ENCODE results near the gene CNOT3. TPM values are rescaled to one million over a fixed set of nuclear protein-coding genes. Genes with fewer than 3 reads are reported as not detected.
"Not testable (repeated sequence)": the region's sequence is repeated elsewhere in the genome, so short reads cannot be mapped to it uniquely, and the experiment has no call there.

Gene CNOT3
- total RNA-seq, 2 donors from 2014 or later = 22.4 to 51.4 TPM

- intact Hi-C loops (cut with DNase I) = loop anchor here (5.0 kb wide), 1 partner anchor 67 kb away; no protein-coding TSS in a partner anchor
- H3K4me3 ChIP-seq = no peak overlapping the region
- DNase-seq = no peak
- no peaks in the 10 kb centered on the region for H3K9me3 ChIP-seq
- H3K4me1 ChIP-seq = peaks cover 34% of the 10 kb centered on the region
- H3K36me3 ChIP-seq (replicated peaks in 1 of 2; ENCODE audit: insufficient read depth in 1 of 2, low read depth in 2 of 2) = no peaks in the 10 kb centered on the region
- H3K27ac ChIP-seq = no peak overlapping the region
- WGBS, 2 donors = 91 to 93% methylated on average over 25 of the region's 25 CpGs
- TF ChIP-seq POLR2A (IDR thresholded peaks at IDR 0.05) = no peak
- TF ChIP-seq, protein P1, sequence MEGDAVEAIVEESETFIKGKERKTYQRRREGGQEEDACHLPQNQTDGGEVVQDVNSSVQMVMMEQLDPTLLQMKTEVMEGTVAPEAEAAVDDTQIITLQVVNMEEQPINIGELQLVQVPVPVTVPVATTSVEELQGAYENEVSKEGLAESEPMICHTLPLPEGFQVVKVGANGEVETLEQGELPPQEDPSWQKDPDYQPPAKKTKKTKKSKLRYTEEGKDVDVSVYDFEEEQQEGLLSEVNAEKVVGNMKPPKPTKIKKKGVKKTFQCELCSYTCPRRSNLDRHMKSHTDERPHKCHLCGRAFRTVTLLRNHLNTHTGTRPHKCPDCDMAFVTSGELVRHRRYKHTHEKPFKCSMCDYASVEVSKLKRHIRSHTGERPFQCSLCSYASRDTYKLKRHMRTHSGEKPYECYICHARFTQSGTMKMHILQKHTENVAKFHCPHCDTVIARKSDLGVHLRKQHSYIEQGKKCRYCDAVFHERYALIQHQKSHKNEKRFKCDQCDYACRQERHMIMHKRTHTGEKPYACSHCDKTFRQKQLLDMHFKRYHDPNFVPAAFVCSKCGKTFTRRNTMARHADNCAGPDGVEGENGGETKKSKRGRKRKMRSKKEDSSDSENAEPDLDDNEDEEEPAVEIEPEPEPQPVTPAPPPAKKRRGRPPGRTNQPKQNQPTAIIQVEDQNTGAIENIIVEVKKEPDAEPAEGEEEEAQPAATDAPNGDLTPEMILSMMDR (IDR thresholded peaks at IDR 0.05) = no peak
- ATAC-seq = no peak
- no peaks in the 10 kb centered on the region for H3K27me3 ChIP-seq
These were observed 27.7 kb downstream of the CNOT3 start for GRCh38 chr19:54165222-54165621.

GRCh38 chr19:54168174-54168917 lies 30.8 kb downstream of the CNOT3 start:
- peak; percentile 90 to 95 (median 93) for DNase-seq
- peak; percentile 67 for ATAC-seq
- Histone ChIP-seq H3K27me3 (no peaks in the 10 kb centered on the region), H3K9me3 (no peaks in the 10 kb centered on the region), H3K27ac (no peak overlapping the region), H3K4me1 (peaks cover 16% of the 10 kb centered on the region), H3K36me3 (replicated peaks in 1 of 2; ENCODE audit: insufficient read depth in 1 of 2, low read depth in 2 of 2) (no peaks in the 10 kb centered on the region), H3K4me3 (no peak overlapping the region)
- TF ChIP-seq, protein P1 (IDR thresholded peaks at IDR 0.05) = peak; percentile 67 to 94 (median 86)
- no peak for TF ChIP-seq POLR2A (IDR thresholded peaks at IDR 0.05)
- WGBS, 2 donors = 26 to 47% methylated on average over 14 to 25 of the region's 25 CpGs
- intact Hi-C loops (cut with DNase I) = loop anchor here (5.0 kb wide), 1 partner anchor 64 kb away; no protein-coding TSS in a partner anchor

DNA sequence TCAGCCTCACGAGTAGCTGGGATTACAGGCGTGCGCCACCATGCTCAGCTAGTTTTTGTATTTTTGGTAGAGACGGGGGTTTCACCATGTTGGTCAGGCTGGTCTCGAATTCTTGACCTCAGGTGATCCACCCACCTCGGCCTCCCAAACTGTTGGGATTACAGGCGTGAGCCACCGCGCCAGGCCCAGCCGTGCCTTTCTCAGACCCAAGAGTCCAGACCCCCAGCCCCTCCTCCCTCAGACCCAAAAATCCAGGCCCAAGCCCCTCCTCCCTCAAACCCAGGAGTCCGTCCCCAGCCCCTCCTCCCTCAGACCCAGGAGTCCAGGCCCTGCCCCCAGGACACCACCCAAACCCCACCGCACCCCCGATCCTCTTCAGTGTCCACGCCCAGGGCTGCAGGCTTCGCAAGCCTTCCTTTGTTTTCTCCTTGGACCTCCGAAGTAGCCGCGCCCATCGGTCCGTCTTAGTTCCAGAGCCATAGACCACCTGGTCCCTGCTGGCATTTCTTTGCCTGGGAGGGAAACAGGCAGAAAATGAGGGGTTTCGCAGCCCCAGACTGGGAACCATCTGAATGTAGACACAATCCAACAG lies 31.7 kb downstream of the CNOT3 start:
- TF ChIP-seq, protein P1 (IDR thresholded peaks at IDR 0.05) = no peak
- TF ChIP-seq POLR2A (IDR thresholded peaks at IDR 0.05) = no peak
- no peaks in the 10 kb centered on the region for H3K27me3 ChIP-seq
- no peaks in the 10 kb centered on the region for H3K36me3 ChIP-seq (replicated peaks in 1 of 2; ENCODE audit: insufficient read depth in 1 of 2, low read depth in 2 of 2)
- 82 to 89% methylated on average over 13 to 18 of the region's 21 CpGs for WGBS, 2 donors
- peaks cover 21% of the 10 kb centered on the region for H3K4me1 ChIP-seq
- DNase-seq (no peak), ATAC-seq (no peak)
- no peak overlapping the region for H3K4me3 ChIP-seq
- intact Hi-C loops (cut with DNase I) = loop anchor here (5.0 kb wide), 1 partner anchor 63 kb away; no protein-coding TSS in a partner anchor
- no peaks in the 10 kb centered on the region for H3K9me3 ChIP-seq
- H3K27ac ChIP-seq = no peak overlapping the region

GRCh38 chr19:54171736-54172431 lies 34.3 kb downstream of the CNOT3 start:
- intact Hi-C loops (cut with DNase I); H3K27me3 ChIP-seq; H3K36me3 ChIP-seq (replicated peaks in 1 of 2; ENCODE audit: insufficient read depth in 1 of 2, low read depth in 2 of 2); H3K9me3 ChIP-seq; H3K4me3 ChIP-seq; ATAC-seq; DNase-seq: not testable (repeated sequence)
- Histone ChIP-seq H3K27ac (peak overlapping the region in 3 of 4 donors; percentile 84 to 94 (median 89)), H3K4me1 (peaks cover 15% of the 10 kb centered on the region)
- 59 to 64% methylated on average over 15 to 16 of the region's 23 CpGs for WGBS, 2 donors

Measured in body of pancreas (tissue), 4 donors.